Globus pallidus (tissue), 1 donor: Measurements from ENCODE around the gene PSMA3.
A peak's percentile ranks its signal among the peaks of the same experiment; 100 is the strongest.

ENCODE experiments used
- DNase-seq: peaks from one replicate; pipeline ENCODE4 v3.0.0-alpha.2; 2015; ENCODE audit warnings: low spot score

The PSMA3 gene

DNA sequence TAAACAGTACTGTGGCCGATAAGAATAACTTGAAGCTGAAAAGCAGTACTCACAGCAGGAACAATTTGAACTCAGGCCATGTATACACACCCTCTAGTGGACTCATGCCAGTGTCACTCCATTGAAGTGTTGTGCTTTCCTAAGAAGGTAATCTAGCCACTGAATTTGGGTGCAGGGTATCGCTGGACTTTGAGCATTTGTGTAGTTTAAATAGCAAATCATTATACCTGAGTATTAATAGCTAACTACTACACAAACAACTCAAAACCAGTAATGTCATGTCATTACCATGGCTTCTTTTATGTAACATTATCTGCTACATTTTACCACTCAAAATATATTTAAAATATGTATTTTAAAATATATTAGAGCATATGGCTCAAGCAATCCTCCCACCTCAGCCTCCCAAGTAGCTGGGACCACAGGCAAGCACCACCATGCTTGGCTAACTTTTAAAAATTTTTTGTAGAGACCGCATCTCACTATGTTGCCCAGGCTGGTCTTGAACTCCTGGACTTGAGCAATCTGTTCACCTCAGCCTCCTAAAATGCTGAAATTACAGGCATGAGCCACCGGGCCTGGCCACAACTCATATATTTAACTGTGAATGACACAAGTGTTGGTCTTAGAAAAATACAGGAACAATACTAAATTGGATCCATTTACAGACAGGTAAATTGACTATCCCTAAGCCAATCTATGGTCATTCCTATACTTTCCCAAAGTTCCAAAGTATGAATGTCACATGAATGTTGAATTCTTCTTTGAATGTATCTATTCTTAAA, 28.1 kb downstream of the PSMA3 start:
- no peak for DNase-seq

DNA sequence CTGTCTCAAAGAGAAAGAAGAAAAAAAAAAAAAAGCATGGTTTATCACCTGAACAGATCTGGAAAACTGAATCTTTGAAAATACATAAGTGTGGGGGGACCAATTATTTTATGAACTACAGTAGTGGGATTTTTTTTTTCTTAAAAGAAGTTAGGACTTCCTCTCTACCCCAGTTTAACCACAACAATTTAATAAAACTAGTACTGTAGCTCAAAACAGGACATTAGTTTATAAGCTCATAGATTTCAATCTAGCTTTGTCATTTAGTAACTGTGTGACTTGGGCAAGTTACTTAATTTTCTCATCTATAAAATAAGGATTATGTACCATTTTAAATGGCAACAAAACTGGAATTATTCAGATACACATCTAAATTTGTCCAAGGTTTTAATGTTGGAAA, 30.2 kb downstream of the PSMA3 start:
- DNase-seq = no peak

DNA sequence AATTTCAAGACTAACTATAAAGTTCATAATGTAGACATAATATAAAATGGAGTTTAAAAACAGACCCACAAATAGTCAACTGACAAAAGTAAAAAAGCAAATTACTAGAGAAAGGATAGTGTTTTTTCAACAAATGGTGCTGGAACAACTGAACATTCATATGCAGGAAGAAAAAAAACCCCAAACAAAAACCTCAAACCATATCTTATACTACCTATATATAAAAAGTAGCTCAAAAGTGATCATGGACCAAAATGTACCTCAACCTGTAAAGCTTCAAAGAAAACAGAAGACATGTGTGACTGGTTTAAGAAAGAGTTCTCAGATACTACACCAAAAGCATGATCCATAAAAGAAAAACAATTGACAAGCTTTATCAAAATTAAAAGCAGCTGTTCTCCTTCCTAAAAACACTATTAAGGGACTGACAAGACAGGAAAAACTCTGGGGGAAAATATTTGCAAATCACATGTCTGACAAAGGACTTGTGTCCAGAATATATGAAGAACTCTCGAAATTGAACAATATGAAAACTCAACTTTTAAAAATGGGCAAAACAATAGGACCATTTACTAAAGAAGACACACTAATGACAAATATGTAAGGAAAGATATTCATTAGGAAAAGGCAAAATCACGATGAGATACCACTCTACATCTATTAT, 31.0 kb downstream of the PSMA3 start:
- DNase-seq = no peak

DNA sequence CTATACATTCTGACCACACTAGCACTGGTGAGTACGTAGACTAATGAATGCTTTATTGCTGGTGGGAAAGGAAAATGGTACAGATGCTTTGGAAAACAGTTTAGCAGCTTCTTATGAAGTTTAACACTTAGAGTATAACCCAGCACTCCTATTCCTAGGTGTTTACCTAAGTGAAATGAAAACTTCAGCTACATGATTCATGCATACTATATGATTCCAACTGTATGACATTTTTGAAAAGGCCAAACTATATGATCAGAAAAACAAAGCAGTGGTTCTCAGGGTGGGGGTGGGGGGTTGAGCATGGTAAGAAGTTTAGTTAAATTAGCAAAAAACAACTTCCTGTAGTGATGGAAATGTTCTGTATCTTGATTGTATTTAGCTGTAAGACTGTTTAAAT, 31.6 kb downstream of the PSMA3 start:
- DNase-seq = no peak

DNA sequence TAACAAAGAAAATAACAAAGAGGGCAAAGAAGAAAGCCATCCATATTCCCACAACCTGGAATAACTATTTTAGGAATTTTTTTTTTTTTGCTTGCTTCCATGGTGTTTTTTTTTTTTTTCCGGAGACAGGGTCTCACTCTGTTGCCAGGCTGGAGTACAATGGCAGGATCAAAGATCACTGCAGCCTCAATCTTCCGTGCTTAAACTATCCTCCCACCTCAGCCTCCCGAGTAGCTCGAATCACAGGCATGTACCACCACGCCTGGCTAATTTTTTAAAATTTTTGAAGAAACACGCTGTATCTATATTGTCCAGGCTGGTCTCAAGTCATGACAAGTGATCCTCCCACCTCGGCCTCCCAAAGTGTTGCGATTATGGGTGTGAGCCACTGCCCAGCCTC, 33.5 kb downstream of the PSMA3 start:
- DNase-seq = no peak

DNA sequence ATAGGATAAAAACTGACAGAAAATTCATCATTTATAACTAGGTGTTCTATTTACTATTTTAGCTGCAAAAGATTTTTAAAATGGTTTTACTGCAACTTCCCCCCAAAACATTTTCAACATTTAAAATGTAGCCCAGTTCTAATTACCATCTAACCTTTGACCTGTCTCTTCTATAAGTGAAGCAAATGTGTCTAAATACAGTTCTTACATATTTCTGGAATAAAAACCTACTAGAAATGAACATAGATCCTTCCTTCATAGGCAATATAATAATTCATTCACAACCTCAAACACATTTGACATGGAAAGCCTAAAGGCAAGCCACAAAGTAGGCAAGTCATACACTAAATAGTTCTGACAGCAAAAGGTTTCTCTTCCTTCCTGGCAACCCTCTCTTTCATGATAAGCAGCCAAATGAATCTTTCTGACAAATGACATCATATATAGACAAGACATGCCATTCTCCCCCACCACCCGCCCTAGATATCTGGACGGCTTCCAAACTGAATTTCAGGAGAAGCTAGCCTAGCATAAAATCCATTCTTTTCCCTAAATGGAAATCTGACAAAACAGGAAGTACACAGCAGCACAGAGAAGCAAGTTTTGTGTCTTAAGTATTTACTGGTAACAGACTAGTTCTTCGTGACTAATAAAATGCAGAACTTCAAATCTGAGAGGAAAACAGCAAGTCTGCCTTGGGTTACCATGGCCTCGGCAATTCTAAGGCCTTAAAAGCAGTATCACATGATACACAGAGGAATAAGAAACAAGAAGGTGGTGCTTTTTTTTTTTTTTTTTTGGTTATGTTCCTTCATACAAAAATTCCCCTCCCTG, 36.5 kb downstream of the PSMA3 start:
- peak; percentile 62 for DNase-seq

DNA sequence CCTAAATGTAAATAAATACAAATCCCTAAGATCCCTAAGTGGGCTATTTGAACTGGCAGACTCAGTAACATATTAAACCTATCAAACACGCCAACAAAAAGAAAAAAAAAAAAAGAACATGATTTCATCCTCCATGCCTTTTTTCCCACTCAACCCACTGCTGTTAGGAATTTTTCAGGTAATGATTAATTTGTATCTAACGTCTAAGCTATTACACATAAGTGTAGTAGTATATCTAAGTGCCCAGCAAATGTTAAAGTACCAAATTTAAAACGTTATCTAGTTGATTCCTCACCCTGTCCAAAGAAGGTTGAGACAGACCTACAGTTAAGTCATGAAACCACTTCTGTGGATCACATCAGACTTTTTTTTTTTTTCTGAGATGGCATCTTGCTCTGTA, 37.3 kb downstream of the PSMA3 start:
- no peak for DNase-seq

DNA sequence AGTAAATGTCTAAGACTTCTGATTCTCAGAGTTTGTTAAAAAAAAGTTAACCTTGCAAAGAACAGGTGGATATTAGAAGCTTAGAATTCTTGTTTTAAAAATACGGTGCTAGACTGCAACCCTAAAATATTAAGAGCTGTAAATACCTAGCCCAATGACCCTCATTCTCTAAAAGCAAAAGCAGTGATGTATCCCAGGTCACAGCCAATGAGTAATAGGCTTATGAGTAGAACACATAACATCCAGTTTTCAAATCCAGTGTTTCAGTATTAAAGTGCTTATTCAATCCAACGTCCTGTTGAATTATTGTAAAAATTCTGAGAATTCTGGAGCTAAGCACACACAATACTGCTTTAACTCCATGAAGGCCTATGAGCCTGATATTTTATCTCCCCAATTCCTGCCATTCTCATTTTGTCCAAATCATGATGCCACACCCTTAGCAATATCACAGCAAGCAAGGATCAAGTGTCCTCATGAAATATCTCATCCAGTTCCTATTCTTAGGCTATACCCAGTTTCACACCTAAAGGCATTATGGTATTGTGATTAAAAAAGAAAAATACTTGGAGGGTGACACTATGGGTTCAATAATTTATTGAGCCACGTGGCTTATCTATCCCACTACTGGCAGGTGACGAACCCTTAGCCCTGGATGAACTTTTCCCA, 38.4 kb downstream of the PSMA3 start:
- no peak for DNase-seq

DNA sequence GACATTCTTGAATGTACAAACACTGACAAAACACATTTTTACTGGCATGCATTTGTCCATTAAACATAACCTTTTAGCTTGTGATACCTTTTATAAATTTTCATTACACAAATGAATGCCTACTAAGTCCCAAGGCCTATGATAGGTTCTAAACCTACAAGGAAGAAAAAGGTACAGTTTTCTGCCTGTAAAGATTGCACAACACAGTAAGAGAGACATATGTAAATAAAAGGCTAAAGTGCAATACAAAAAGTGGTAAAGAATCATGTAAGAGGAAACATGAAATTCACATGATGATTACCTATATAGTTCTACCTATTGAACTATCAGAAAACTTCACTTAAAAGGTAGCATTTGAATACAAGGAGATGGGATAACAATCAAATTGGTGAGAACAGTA, 39.1 kb downstream of the PSMA3 start:
- DNase-seq = no peak

DNA sequence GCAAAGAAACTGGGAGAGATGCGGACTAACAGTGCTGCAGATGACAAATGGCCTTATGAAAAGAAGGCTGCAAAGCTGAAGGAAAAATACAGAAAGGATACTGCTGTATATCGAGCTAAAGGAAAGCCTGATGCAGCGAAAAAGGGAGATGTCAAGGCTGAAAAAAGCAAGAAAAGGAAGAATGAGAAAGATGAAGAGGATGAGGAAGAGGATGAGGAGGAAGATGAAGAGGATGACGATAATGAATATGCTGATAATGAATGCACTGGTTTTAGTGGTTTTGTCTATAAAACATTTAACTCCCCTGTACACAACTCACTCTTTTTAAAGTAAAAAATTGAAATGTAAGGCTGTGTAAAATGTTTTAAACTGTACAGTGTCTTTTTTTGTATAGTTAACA, 40.5 kb downstream of the PSMA3 start:
- no peak for DNase-seq

DNA sequence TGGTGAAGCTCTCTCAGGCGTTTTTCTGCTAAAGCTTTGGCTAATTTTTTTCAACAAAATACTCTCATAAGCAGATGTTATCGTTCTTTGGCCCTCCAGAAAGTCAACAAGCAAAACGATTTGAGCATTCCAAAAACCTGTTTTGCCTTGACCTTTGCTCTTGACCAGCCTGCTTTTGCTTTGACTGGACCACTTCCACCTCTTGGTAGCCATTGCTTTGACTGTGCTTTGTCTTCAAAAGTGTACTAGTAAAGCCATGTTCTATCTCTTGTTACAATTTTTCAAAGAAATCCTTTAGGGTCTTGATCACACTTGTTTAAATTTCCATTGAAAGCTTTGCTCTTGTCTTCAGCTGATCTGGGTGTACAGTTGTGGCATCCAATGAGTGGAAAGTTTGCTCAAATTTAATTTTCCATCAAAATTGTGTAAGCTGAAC, 43.0 kb downstream of the PSMA3 start:
- no peak for DNase-seq

DNA sequence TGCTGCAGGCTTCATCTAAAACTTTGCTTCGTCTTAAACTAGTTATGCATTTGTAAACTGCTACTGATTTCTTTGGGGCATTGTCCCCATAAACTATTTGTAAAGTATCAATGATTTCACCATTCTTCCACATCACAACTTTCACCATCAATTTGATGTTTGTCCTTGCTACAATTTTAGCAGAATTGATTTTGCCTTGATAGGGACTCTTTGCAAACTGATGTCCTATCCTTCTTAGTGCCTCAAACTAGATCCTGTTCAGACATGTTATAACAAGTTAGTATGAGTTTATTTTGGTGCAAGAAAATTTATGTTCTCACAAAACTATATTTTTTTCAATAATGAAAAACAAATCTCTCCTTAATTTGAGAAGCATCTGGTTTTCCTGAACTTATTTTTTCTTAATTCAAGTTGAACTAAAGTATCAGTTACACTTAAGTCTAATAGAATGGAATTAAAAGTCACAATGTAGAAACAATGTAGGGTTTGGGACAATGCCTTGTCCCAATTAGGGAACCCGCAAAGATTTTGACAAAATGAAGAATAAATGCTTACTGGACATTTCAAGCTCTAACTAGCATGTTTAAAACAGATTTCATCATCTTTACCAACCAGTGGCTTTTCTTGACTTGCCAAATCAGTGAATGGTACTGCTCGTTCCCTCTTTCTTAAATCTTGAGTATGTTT, 43.6 kb downstream of the PSMA3 start:
- DNase-seq = no peak

DNA sequence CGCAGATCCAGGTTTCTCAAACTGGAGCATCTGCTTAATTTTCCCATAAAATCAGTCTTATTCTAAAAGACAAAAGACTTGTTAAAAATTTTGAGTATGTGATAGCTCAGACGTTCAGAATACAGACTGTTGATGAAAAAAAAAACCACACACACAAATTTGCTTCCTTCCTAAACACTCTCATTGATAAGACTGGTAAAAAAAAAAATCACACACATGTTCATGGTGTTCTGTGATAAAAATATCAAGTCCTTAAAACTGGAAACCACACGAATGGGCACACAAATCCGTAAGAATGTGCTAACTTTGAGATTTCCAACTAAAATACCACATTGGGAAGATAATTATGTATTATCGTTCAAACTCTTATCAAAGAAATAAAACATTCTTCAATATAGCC, 47.0 kb downstream of the PSMA3 start:
- DNase-seq = no peak

DNA sequence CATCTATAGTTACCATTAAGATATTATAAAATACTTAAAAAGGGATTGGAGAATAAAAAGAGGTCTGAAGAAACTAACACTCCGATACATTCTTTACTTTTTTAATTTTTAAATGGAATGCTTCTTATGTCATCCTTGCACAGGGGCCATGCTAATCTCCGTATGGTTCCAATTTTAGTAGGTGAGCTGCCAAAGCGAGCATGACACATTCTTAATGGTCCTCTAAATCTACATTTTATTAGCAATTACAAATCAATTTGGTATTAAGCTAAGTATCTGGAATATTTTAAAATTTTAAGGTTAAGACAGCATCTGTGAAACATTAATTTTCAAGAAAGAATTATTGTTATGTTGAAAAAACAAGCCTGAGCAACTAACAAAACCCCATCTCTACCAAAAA, 47.5 kb downstream of the PSMA3 start:
- no peak for DNase-seq

DNA sequence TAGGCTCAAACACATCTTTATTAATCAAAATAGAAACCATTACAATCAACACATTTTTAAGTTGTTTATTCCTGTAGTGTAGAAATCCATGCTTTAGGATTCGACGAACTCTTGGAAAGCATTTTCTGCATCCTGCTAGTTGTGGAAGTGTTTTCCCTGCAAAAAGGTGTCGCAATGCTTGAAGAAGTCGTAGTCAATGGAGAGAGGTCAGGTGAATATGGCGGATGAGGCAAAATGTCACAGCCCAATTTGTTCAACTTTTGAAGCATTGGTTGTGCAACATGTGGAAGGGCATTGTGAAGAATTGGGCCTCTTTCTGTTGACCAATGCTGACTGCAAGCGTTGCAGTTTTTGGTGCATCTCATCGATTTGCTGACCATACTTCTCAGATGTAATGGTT, 49.6 kb downstream of the PSMA3 start:
- DNase-seq = no peak

DNA sequence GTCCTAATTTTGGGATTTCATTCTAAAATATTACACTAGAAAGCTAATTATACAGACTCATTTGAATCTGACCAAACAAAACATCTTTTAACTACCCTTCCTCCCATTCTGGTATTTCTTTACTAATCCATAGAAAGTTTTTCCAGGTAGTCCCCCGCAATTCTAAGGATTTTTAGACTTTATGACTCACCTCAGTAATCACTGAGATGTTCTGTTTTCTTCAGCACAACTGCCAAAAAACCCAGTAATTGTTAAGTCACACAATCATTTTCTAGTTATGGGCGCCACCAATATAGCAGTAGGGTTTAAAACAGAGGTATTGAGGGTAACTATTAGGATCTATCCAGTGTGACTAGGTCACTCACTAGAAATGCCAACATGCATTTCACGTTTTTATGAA, 52.1 kb downstream of the PSMA3 start:
- DNase-seq = no peak

DNA sequence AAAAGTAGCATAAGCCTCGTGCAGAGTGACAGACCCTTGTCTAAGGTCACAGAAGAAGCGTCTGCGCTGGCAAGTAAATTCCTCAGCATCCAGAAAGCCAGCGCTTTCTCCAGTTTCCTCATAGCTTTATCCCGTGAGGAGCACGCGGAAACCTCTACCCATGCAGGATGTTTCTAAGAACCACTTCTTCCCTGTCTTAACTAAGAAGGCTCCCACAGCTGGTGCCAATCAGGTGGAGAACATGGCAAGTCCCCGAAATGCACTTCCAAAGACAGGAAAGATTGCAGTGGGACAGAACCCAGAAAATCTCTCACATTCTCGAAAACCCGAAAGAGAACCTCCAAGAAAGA, 52.7 kb downstream of the PSMA3 start:
- no peak for DNase-seq

DNA sequence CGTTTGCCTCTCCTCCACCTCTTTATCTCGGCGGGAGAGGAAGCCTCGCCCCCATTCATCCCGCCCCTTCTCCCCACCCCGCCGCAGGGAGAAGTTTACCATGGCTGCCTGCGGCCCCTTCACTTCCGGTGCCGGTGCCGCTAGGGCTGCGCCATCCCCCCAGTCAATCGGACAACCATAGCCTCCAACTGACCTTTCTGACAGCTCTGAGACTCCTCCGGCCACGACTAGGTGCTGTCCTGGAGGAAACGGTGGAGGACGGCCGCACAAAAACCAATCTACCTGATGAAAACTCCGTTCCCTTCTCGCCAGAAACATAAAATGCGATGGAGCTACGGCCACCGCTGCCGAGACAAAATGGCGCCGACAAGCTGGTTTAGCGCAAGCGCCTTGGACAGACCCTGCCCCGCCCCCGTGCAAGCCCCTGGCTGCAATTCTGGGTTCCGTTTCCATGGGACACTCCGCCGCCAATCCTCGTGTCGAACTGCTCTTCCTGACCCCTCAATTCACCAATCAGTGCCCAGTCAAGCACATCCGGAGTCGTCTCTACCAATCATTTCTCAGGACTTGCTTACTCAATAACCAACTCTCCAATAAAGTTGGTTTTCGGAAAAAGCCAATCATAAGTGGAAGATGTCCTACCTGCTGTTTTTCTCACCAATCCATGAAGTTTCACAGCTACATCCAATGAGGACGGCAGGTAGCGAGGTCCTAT, 53.3 kb downstream of the PSMA3 start:
- DNase-seq = peak; percentile 100

DNA sequence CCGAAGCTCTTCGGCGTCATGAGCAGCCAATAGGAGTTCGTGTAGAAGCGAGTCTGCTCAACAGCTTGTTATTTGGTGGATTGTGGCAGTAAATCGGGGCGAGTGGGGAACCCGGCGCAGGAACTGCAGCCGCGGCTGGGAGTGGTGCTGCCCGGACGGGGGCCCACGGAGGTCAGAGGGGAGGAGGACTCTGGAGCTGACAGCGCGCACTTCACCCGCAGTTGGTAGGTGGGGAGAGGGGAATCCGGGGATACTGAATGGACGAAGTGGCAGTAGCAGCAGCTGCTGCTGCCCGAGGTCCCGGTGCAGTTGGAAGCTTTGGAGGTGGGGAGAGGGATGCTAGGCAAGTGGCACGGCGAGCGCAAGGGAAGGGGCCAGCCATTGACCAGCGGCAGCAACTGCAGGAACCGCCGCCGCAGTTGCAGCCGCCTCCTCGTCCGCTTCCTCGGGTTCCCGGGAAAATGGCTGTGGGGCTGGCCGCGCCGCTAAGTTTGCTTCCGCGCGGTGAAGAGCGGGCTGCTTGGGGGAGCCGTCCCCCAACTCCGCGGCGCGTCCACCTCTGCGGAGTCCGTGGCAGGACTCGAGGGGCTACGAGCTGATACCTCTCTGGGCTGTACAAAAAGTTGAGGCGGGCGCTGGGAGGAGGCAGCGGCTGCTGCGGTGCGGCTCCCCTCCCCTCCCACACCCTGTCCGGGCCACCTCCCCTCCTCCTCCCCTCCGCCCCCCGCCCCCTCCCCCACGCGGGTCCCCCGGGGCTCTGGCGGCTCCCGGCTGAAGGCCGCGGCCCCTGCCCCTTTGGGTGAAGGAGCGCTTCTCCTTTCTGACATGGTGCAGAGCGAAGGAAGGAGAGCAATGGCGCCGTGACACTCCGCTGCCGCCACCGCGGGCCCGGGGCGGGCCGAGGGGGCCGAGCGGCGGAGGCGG, 54.1 kb downstream of the PSMA3 start, which contains the start of gene ARID4A:
Gene ARID4A, plus strand, starts transcription at position 79 of the 924 bp plus-strand sequence. CDS start 1,300 bp downstream, outside the sequence.
- DNase-seq = peak; percentile 50
